Measurements from ENCODE around the gene NUDT22. TPM values are rescaled to one million over a fixed set of nuclear protein-coding genes. Genes with fewer than 3 reads are reported as not detected.

NUDT22 gene
- total and polyA plus RNA-seq, 2 of the 8 experiments (the other 6 are each of a cell fraction or from before 2014, with no cell fraction given): 43.4 to 69.0 TPM

DNA sequence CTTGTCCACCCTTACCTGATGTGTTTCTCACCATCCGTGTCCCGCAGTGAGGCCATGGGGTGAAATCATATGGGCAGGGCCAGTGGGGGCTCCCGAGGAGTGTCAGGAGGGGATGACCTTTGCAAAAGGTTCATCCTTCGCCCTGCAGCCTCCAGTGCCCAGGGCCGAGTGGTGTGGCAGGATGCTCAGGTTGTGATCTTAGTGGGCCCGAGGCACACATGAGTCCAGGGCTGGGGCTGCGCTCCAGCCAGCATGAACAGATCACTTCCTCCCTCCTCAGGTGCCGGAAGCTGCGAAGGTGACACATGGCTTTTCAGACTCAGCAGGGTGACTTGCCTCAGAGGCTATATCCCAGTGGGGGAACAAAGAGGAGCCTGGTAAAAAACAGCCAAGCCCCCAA lies 12.0 kb downstream of the NUDT22 start:
- Histone ChIP-seq H4K5ac (ENCODE audit: insufficient read length, low read depth, low read length) (no peak overlapping the region), H2BK5ac (ENCODE audit: low read depth, low read length) (no peak overlapping the region), H3K79me1 (ENCODE audit: low read depth, low read length) (no peaks in the 10 kb centered on the region), H2BK12ac (ENCODE audit: low read depth, low read length) (no peak overlapping the region), H3K14ac (ENCODE audit: insufficient read length) (no peak overlapping the region), H3K4ac (replicated peaks; ENCODE audit: insufficient read length, low read depth, low read length) (no peak overlapping the region), H3K4me3 (ENCODE audit: extremely low read depth in 1 of 4, insufficient read depth in 2 of 4, low read depth in 3 of 4, low read length in 4 of 4) (no peak overlapping the region), H4K91ac (replicated peaks; ENCODE audit: insufficient read length, low read length) (no peak overlapping the region), H2BK20ac (ENCODE audit: low read length) (no peak overlapping the region), H3K56ac (replicated peaks; ENCODE audit: insufficient read length, low read depth, low read length) (no peak overlapping the region), H2BK120ac (replicated peaks; ENCODE audit: low read depth, low read length) (no peak overlapping the region), H3K79me2 (ENCODE audit: control insufficient read depth in 1 of 2, insufficient read depth in 2 of 2, low read length in 2 of 2) (peaks cover 0 to 5% of the 10 kb centered on the region in 2 experiments; a peak in 1 of 4 replicates), H3K18ac (ENCODE audit: extremely low read depth, low read length) (no peak overlapping the region), H3K27ac (ENCODE audit: low read depth, low read length) (no peak overlapping the region), H3K4me2 (ENCODE audit: insufficient read depth in 1 of 2, low read depth in 2 of 2, low read length in 2 of 2) (no peak overlapping the region), H3K23ac (ENCODE audit: insufficient read length) (no peak overlapping the region), H3K4me1 (replicated peaks in 1 of 4; ENCODE audit: control insufficient read depth in 3 of 4, insufficient read depth in 4 of 4, low read length in 3 of 4) (peaks cover 0 to 17% (median 7%) of the 10 kb centered on the region in 4 experiments; a peak in 6 of 7 replicates), H3K23me2 (ENCODE audit: low read depth, low read length) (peaks cover 18% of the 10 kb centered on the region), H4K20me1 (replicated peaks in 1 of 2; ENCODE audit: control insufficient read depth in 1 of 2, insufficient read depth in 2 of 2, low read length in 2 of 2) (peaks cover 0 to 8% of the 10 kb centered on the region in 2 experiments), H3K9me3 (ENCODE audit: insufficient read depth in 2 of 2, low read depth in 1 of 2, low read length in 1 of 2) (no peaks in the 10 kb centered on the region), H2BK15ac (ENCODE audit: low read length) (no peak overlapping the region), H3K9ac (replicated peaks in 1 of 4; ENCODE audit: extremely low read depth in 1 of 4, low read depth in 3 of 4, low read length in 3 of 4) (no peak overlapping the region), H3K36me3 (ENCODE audit: control insufficient read depth in 2 of 4, insufficient read depth in 4 of 4, low read length in 3 of 4) (peaks cover 0 to 5% (median 1%) of the 10 kb centered on the region in 4 experiments; a peak in 1 of 8 replicates), H3K27me3 (replicated peaks in 1 of 4; ENCODE audit: control insufficient read depth in 3 of 4, extremely low read depth in 1 of 4, insufficient read depth in 3 of 4, low read length in 3 of 4) (peaks cover 0 to 3% (median 0%) of the 10 kb centered on the region in 4 experiments; a peak in 3 of 7 replicates), H4K8ac (ENCODE audit: extremely low read depth, insufficient read depth, low read length) (no peak overlapping the region), H2AK5ac (ENCODE audit: low read depth, low read length) (no peak overlapping the region), H2AFZ (ENCODE audit: low read length) (no peak overlapping the region)
- WGBS, 2 experiments (ENCODE audit: extremely low coverage in 1 of 2, insufficient coverage in 1 of 2, insufficient read length in 1 of 2, insufficient replicate concordance in 2 of 2, low coverage in 1 of 2, low lambda C conversion rate in 2 of 2, missing lambda C conversion rate in 1 of 2): 97% methylated on average over 9 of the region's 9 CpGs; no CpG with 5 or more reads in 1 of the 2 experiments
- DNase-seq (ENCODE audit: low read depth in 1 of 2, low spot score in 2 of 2) (no peak), FAIRE-seq (no peak)
- CTCF ChIA-PET (ENCODE audit: partially characterized antibody): interaction anchor here (0.6 to 8.6 kb wide), 9 partner anchors 9 to 1495 kb away, joined by 3 to 51 read pairs (median 6); partner anchors contain the start of genes FERMT3, PLCB3 and PPP1R14B
- POLR2A ChIA-PET (ENCODE audit: partially characterized antibody): interaction anchor here (1.0 to 11.9 kb wide), 9 partner anchors 9 to 79 kb away, joined by 3 to 190 read pairs (median 4); partner anchors contain the start of genes FKBP2, NUDT22, PLCB3 and PPP1R14B
- TF ChIP-seq YY1 (IDR thresholded peaks at IDR 0.05; ENCODE audit: low read depth, low read length): no peak
- TF ChIP-seq GTF2F1 (IDR thresholded peaks at IDR 0.05; ENCODE audit: borderline replicate concordance, low read depth, low read length): no peak
- TF ChIP-seq ASH2L (IDR thresholded peaks at IDR 0.05; ENCODE audit: low read length): no peak
- TF ChIP-seq, protein P1, sequence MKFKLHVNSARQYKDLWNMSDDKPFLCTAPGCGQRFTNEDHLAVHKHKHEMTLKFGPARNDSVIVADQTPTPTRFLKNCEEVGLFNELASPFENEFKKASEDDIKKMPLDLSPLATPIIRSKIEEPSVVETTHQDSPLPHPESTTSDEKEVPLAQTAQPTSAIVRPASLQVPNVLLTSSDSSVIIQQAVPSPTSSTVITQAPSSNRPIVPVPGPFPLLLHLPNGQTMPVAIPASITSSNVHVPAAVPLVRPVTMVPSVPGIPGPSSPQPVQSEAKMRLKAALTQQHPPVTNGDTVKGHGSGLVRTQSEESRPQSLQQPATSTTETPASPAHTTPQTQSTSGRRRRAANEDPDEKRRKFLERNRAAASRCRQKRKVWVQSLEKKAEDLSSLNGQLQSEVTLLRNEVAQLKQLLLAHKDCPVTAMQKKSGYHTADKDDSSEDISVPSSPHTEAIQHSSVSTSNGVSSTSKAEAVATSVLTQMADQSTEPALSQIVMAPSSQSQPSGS (IDR thresholded peaks at IDR 0.05; ENCODE audit: low read length): no peak
- no peak for TF ChIP-seq JUN (IDR thresholded peaks at IDR 0.05; ENCODE audit: low read depth, low read length)
- TF ChIP-seq, protein P2, sequence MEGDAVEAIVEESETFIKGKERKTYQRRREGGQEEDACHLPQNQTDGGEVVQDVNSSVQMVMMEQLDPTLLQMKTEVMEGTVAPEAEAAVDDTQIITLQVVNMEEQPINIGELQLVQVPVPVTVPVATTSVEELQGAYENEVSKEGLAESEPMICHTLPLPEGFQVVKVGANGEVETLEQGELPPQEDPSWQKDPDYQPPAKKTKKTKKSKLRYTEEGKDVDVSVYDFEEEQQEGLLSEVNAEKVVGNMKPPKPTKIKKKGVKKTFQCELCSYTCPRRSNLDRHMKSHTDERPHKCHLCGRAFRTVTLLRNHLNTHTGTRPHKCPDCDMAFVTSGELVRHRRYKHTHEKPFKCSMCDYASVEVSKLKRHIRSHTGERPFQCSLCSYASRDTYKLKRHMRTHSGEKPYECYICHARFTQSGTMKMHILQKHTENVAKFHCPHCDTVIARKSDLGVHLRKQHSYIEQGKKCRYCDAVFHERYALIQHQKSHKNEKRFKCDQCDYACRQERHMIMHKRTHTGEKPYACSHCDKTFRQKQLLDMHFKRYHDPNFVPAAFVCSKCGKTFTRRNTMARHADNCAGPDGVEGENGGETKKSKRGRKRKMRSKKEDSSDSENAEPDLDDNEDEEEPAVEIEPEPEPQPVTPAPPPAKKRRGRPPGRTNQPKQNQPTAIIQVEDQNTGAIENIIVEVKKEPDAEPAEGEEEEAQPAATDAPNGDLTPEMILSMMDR (IDR thresholded peaks at IDR 0.05; ENCODE audit: control extremely low read depth in 1 of 3, insufficient read depth in 1 of 3, low read depth in 1 of 3, low read length in 3 of 3): no peak

Data from H1 (cell line).